Frontal cortex (tissue), 4 donors: ENCODE results near the gene CC2D2B. TPM values are rescaled to one million over a fixed set of nuclear protein-coding genes. Genes with fewer than 3 reads are reported as not detected.
"Not testable (repeated sequence)": the region's sequence is repeated elsewhere in the genome, so short reads cannot be mapped to it uniquely, and the experiment has no call there.

Experiments used
- DNase-seq, 2 donors: peaks; one replicate each; pipeline ENCODE4 v3.0.0; 2012; ENCODE audit warnings: low spot score in 2 of 2
- FAIRE-seq: peaks from 2 replicates; lab custom pipeline; 2012; peaks lifted over from hg19 to GRCh38; lab: Jason Lieb, UNC
- total RNA-seq: library from RNA; depleted of rRNA; stranded (reverse); fragments of >200 nt; gene quantifications from one replicate; pipeline ENCODE4 v1.2.3, GENCODE V29; 2014
- donor health status: control.
- donor health status: control.
- donor health status: control.

Gene CC2D2B, protein sequence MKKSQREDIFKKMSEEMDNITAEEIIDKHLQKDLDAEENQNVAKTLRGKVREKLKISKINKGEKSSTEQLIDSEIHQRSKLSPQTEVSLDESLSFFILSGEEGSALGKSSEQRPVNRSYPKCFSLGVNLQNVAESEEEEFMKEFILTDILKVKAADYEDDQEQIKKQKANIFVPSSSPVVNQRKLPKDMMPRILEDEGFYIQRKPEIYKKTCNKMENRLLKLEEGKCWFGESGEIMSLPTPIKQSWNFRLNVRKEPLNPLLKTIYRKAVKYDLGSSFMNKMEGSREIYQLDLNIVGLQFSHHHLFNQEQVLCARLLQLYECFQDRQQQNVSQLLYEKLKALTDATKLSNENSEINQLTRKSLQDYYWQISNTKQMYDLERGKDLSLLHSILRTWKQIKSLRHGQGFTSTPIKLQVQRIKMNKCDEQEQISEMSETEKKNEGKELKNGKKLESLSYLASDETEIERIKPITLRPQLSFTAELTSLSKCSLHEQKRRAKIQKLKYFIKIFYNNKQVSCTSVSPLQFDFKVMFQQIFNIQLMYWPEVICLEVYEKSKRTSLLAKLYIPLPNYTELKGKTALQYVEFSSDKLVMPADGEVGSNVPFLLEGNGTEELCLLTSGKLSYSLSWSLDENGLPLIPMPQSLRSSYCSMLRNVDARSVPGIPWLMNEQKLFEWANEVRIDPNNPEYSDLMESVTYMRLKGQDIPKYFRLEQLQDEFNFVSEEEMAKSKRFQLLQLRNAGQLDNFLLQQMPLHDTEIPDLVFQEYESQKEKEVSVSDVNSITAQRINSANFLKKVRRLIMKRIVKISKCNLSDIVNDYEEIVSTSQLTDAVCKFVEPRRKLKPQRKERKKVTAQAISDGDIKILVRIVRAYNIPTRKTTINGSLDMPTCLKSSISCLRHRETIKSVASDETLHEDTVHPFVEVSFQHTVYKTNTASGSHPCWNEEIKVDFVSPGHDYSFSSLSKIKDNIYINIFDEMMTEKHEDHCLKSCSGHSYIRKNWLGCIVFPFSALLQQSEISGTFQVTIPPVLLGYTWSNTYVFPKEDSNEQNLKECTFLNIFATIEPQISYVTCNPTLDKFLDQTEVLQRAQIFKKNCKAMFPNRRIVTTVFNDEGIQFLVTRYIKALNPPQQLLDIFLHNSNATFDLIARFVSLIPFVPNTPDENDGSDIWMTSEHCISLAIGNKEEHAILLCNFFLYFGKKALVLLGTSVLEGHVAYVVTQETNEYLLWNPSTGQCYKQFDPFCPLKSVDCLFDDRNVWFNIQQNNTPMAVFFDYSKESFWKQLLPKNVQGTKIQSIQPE (N-terminal part only)
- 1.2 TPM for total RNA-seq

GRCh38 chr10:95907456-95908253 lies at the start of gene CC2D2B:
Gene CC2D2B, plus strand, starts transcription at chr10:95907975. Its CDS starts 3,349 bp downstream, at chr10:95911324.
- no peak for FAIRE-seq
- DNase-seq, result peak; percentile 72 to 76

DNA sequence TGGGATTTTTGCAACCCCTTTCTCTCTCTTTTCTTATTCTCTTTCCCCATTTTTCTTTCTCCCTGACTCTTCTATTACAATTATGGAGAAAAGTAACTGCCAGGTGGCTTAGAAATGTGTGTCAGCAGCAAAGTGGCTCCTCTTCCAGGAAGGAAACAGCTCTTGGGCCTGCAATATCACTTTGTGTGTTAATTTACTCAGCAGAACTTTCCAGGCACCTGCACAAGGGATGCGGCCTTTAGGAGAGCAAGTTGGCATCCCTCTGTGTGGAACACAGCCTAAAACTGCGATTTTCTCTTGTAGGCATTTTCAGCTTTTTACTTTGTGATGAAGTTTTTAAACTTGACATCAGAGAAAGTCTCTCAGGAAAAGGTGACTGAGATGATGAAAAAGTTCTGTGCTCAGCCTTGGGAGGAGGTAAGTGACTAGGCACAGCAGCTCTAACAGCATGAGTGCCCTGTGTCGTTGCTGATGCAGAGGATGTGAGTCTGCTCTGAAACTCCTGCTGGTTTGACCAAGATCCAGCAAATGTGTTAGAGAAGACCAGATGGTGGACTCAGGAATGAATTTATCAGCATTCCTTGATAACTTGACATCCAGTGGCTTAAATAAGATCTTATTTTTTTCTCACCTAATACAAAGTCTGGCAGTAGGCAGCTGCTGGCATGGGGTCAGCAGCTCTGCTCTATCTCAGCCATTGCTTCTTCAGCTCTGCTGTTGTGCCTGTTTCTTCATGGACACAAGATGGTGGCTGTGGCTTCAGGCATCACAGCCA lies 47.4 kb upstream of the CC2D2B start:
- DNase-seq, result no peak

GRCh38 chr10:95861386-95861785 lies 46.4 kb upstream of the CC2D2B start:
- DNase-seq (no peak), FAIRE-seq (no peak)

More for the DNA sequence above, 47.4 kb upstream of the CC2D2B start:
- FAIRE-seq, result no peak

DNA sequence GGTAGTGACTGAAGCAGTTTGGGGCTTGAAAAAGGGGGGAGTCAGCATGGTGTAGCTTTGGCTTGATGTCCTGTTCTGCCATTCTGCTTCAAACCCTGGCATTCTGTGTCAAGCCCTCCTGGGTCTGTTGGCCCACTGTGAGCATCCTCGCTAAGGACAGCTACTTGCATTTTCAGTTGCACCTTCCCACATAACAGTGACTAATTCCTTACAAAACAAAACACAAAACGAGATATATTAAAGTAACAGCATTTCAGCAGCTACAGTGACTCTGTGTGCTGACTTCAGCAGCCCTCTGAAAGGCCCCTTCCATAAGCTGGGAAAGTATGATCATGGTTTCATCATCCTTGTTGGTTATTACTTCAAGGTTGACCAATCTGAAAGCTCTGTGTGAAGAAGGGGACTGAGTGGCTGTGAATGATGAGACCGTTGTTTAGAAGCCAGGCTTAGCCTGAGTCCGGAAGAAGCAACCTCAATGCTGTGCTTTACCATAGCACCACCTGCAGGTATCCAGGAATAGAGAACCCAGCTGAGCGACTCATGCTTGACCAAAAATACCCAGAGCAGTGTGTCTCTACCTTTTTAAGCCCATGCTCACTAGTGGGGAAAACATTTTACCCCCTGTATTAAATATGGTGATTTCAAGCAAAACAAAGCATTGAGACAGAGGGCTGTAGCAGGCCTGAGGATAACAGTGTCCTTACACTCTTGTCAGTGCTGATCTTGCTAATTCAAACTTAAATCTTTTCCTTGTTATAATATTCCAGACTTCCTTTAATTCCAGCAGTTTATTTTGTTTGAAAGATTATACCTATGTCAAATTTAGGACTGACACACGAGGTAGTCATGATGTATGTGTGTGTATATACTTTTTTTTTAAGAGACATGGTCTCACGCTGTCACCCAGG lies 42.6 kb upstream of the CC2D2B start:
- FAIRE-seq, result no peak

GRCh38 chr10:95865814-95866466 lies 41.8 kb upstream of the CC2D2B start:
- FAIRE-seq, result no peak
- no peak for DNase-seq

More for the DNA sequence above, 42.6 kb upstream of the CC2D2B start:
- peak in 1 of 2 donors; percentile 54 for DNase-seq

DNA sequence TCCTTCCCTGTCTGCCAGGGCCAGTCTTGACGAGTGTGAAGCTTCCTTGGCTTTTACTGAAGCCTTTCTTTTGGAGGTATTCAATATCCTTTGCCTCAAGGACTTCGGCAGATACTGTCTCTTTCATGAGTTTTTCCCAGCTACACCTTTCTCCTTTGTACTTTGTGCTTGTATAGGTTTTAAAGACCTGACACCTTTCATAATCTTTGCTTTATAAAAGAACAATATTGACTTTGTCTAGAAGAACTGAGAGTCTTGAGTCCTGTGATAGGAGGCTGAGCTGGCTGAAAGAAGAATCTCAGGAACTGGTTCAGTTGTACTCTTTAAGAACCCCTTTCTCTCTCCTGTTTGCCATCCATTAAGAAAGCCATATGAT lies 41.3 kb upstream of the CC2D2B start:
- no peak for FAIRE-seq
- no peak for DNase-seq

DNA sequence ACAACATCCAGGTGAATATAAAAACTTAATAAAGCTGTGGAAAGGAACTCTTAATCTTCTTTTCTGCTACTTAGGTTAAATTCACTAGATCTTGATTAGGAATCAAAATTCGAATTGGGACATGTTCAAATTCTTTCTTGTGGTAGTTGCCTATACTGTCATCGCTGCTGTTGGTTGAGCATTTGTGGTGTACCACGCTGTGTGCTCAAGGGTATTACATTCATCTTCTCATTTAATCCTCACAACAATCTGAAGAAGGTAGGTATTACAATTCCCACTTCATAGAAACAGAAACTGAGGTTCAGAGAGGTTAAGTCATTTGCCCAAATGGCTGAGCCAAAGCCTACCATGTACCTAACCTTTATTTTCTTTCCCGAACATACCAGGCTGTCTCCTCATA lies 39.9 kb upstream of the CC2D2B start:
- no peak for DNase-seq
- no peak for FAIRE-seq

DNA sequence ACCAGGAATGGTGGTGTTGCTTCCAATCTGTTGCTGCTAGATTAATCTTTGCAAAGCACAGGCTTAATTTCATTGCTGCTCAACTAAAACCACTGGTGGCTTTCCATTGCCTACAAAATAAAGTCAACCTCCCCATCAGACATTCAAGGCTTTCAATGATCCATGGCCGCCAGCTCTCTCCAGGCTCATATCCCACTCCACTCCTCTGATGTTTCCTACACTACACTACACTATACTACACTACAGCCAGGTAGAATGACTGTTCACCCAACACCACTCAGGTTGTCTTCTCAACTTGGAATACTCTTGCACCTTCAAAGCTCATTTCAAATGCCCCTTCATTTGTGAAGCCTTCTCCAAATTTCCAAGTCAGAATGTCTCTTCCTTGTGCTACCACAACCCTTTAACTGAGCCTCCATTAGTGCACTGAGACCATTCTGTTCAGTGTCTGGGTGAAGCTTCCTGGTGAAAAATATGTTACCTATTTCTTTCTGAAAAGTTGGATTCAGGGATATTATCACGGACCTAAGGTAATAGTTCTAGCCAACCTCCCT lies 35.5 kb upstream of the CC2D2B start:
- FAIRE-seq, result no peak
- no peak for DNase-seq

DNA sequence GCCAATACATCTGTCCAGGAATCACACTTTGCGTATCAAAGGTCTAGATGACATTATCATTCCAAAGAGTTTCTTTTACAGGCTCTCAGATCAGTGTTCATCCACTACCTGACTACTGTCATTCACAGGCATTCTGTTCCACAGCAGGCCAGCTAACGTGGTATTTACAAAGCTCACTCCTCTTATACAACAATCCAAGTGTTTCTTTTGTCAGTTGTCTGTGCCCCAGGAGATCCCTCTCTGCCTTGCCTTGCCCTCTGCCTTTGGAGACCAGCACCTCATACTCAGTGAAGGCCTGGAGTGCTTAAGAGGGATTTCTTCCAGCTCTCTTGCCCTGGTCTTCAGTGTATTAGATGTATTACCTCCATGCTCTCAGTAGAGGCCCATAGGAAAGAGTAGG lies 34.6 kb upstream of the CC2D2B start:
- no peak for DNase-seq
- no peak for FAIRE-seq

DNA sequence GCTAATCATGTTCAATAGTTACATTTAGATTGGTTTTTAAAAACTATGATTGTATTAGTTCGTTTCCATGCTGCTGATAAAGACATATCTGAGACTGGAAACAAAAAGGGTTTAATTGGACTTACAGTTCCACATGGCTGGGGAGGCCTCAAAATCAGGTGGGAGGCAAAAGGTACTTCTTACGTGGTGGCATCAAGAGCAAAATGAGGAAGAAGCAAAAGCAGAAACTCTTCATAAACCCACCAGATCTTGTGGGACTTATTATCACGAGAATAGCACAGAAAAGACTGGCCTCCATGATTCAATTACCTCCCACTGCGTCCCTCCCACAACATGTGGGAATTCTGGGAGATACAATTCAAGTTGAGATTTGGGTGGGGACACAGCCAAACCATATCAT lies 34.1 kb upstream of the CC2D2B start:
- FAIRE-seq, result no peak
- DNase-seq, result no peak

- not testable (repeated sequence) for DNase-seq, FAIRE-seq
These were observed 33.0 kb upstream of the CC2D2B start for GRCh38 chr10:95874783-95875182.

- FAIRE-seq, result no peak
- DNase-seq, result no peak
These were observed 31.0 kb upstream of the CC2D2B start for GRCh38 chr10:95876756-95877155.

GRCh38 chr10:95877881-95878280 lies 29.9 kb upstream of the CC2D2B start:
- DNase-seq (no peak), FAIRE-seq (no peak)

DNA sequence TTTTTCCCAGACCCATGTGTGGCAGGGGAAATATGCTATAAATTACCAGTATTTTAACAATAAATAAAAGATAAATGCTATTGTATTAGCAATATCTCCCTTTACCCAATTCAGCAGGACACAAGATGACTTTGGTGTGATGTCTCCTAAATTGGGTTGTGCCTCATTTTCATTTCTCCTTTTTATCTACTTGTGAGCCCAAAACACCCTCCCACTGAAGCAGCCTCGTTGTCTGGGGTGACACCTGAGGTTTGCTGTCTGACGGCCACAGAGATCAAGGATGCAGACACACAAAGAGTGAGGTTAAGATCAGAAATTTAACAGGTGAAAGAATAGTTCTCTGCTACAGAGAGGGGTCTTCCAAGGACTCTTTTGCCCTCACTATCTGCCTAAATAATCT lies 27.1 kb upstream of the CC2D2B start:
- DNase-seq (no peak), FAIRE-seq (no peak)

DNA sequence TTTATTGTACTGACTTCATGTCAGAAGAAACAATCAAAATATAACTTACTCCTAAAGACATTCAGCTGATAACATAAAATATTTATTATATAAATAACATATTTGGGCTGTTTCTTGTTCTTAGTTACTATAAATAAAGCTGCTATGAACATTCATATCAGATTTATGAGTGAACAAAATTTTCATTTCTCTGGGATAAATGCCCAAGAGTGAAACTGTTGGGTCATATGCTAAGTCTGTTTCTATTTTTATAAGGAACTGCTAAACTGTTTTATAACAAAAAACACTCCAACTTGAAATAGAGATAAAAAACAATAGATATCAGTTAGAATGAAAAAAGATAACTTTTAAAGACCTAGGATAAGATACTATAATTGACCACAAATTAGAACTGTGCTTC lies 26.5 kb upstream of the CC2D2B start:
- DNase-seq (no peak), FAIRE-seq (no peak)

GRCh38 chr10:95889830-95890229 lies 17.9 kb upstream of the CC2D2B start:
- FAIRE-seq (no peak), DNase-seq (no peak)
